Measurements from ENCODE around the gene CELF5.

- TF ChIP-seq POLR2AphosphoS5 (IDR thresholded peaks at IDR 0.05; ENCODE audit: borderline replicate concordance, low read depth, low read length) = no peak
- no peak for TF ChIP-seq EZH2 (IDR thresholded peaks at IDR 0.05)
Observed at GRCh38 chr19:3194106-3195087, 30.1 kb upstream of the CELF5 start.
